GM18858 (cell line): ENCODE results near the gene PNRC1.
A peak's percentile ranks its signal among the peaks of the same experiment; 100 is the strongest.
"Not testable (repeated sequence)": the region's sequence is repeated elsewhere in the genome, so short reads cannot be mapped to it uniquely, and the experiment has no call there.

Experiments
- ATAC-seq: cut with Tn5 transposase; IDR thresholded peaks from one replicate; pipeline ENCODE4 v1.9.1; 2021; ENCODE audit not compliant: unreplicated experiment

The PNRC1 gene

DNA sequence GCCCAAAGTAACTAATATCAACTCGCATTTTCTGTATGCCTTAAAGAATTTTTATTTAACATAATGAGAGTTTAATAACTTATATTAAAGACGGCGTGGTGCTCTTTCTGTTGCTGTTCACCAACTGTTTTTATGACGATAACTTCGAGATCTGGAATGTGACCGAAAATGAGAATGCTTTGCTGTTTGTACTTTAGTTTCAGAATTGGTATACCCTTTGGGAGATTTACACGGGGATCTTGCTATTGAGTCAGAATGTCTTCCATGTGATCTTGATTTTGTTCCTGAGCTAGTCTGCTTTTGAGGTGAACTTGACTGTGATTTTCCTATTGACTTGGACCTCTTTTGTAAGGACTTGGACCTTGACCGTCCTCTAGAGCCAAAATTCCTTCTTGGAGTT, 17.9 kb downstream of the PNRC1 start:
- peak; percentile 44 for ATAC-seq

DNA sequence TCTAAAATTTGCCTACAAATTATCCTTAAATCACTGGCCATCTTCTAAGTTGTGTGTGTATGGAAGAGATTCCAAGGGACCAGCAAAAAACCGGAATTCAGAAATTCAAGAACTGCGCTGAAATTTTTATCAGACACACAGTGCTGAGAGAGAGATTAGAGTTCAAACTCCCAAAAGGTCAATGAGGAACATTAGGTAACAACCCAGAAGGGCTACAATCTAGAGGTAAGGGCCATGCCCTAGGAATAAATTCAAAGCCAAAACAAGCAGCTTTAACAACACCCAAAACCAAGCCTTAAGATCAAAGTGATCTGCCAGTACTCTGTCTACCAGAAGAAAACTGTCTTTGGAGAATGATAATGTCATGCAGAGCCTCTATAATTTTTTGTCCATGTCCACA, 19.6 kb downstream of the PNRC1 start:
- no peak for ATAC-seq

DNA sequence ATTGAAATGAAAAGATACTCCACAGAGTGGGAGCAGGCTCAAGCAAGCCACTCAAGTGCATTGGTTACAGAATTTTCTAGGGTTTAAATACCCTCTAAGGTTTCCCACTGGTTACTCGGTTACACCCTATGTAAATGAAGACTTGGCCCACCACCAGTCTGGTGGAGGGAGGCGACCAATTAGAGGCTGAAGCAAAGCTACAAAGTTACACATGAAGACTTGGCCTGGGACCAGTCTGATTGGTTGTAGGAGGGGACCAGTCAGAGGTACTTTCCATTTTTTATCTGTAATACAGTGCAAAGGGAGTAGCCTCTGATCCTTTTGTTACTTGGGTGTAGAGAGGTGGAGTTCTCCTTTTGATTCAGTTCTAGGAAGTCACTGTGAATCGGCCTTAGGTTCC, 29.7 kb downstream of the PNRC1 start:
- no peak for ATAC-seq

DNA sequence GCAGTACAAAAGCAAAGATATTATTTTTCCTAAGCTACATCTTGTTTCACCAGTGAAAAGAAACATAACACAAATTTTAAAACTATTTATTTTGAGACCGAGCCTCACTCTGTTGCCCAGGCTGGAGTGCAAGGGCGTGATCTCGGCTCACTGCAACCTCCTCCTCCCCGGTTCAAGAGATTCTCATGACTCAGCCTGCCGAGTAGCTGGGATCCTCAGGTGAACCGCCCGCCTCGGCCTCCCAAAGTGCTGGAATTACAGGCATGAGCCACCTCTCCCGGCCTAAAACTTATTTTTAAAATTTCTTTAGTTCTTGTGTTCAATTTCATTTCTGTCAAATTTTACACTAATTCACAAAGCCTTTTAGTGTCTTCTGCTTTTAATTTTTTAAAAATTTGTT, 31.4 kb downstream of the PNRC1 start:
- no peak for ATAC-seq

DNA sequence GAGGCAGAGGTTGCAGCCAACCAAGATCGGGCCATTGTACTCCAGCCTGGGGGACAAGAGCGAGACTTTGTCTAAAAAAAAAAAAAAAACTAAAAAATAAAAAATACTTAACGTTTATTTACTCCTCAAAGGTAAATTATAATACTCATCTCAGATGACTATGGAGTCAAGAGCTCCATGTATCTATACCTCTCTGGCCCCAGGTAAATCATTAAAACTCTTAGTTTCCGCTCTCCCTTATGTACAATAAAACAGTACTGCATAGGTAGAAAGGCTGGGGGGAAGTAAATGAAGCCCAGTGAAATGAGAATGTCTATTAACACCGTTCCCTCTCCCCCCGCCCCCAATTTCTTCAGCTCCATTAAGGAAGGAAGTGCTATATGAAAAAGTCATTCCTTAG, 36.2 kb downstream of the PNRC1 start:
- no peak for ATAC-seq

DNA sequence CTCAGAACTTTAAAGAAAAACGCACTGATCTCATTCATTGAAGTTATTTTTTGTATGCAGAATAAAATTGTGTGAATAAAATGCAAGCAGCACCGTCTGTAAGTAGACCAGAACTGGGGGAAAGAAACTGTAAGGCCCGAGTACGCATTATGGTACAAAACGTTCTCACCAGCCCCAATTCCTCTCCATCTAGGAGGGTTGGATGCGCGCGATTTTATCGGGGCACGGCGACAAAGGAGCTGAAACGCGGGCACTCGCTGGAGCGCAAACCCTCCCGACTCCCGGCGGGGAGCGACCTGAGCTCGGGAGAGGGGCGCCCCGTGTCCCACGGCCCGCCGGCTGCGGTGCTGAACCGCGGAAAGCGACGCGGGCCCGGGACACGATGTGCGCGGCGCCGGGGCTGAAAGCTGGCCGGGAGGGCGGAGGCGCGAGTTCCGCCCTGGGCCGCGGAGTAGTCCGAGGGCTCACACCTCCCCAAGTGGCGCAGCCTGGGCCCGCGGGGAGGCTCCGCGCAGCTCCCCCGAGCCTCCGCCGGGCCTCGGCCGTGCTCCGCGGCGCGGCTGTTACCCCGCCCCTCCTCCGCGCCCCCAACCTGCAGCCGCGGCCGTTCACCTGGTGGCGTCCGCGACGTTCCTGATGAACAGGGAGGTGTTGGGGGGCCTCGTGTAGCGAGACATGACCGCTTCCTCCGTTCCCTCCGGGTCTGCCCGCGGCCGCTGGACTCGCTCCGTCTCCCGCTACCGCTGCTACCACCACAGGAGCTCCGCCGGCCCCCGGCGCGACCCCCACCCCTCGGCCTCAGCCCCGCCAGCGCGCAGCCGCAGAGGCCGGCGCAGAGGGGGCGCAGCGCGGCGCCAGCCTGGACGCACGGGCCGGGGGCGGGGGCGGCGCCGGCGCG, 36.9 kb downstream of the PNRC1 start, which contains the start of gene SRSF12:
SRSF12 (minus strand) TSS at position 861 of the 898 bp plus-strand sequence; CDS start at position 677, 184 bp downstream.
- ATAC-seq, result no peak

DNA sequence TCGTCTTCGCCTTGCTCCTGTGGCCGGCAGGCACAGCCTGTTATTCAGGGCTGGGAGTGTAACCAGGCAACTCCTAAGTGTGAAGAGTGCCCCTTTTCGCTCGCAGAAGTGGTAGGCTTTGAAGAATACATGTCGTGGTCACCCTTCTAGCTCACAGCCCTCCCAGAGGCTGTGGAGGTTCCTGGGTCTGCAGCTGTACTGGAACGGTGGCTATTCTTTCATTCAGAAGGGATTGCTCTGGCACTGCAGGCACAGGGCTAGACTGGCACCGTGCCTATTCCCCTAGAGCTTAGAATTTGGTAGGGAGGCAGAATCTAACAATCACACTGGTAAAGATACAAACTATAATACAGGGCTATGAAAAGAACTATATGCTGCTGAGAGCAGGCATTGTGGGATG, 38.4 kb downstream of the PNRC1 start:
- no peak for ATAC-seq

DNA sequence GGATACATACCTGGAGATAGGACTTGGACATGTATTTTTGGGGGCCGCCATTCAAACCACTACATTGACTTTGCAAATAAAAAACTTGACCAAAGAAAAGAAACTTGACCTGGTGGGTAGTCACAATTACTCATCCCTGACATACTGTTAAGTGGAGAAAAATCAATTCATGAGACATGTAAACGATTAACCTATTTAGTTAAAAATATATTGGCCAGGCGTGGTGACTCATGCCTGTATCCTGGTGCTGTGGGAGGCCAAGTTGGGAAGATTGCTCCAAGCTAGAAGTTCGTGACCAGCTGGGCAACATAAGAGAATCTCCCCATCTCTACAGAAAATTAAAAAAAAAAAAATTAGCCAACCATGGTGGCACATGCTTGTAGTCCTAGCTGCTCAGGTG, 39.8 kb downstream of the PNRC1 start:
- no peak for ATAC-seq

DNA sequence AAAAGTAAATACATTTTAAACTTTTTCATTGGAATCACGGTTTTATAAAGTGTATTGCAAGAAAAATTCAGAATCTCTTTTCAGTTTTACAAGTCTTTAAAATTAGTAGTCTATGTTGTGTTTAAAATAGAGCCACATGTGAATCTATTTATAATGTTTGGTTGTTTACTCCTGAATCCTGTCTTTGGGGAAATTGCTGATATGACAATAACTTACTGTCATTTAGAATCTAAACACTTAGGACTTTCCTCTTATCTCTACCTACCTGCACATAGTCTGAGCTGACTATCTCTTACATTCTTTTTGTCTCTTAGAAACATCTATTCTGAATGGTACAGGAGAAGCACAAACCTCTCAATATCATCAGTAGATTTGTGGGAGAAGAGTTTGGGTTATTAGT, 41.4 kb downstream of the PNRC1 start:
- ATAC-seq, result no peak

DNA sequence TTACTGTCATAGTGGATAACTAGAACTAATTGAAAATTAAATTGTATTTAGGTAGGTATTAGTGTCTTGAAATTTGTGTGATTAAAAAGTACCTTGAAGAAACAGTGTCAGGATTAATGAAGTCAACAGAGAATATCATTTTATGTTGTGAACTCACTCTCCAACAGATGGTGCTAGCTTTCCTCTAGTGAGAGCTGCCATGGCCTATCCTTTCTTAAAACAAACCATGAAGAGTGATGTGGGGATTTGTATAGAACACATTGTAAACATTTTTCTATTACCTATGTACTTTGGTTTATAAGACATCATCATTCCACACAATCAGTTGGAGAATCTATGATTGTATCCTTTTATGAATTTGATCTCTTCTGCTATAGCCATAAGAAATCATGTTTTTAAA, 42.1 kb downstream of the PNRC1 start:
- ATAC-seq, result no peak

DNA sequence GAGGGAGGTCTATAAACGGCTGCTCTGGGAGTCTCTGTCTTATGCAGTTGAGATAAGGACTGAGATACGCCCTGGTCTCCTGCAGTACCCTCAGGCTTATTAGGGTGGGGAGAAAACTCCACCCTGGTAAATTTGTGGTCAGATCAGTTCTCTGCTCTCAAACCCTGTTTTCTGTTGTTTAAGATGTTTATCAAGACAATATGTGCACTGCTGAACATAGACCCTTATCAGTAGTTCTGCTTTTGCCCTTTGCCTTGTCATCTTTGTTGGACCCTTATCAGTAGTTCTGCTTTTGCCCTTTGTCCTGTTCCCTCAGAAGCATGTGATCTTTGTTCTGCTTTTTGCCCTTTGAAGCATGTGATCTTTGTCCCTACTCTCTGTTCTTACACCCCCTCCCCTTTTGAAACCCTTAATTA, 47.7 kb downstream of the PNRC1 start:
- ATAC-seq, result not testable (repeated sequence)

DNA sequence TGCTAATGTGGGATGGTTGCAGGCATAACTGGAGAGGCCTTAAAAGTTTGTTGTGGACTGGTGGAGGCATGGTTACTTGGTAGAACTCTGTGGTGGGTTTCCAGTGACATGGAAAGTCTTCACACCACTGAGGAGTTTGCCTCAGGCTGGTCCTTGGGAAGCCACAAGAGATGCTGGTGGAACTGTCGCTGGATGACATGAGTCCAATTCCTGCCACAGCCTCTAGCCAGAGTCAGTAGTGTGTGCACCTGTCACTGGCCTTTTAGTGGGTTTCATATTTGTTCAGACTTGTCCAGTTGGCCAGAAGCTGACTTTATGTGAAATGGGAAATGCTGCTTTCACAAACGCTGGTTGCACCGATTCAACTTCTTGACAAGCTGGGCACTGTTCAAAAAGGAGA, 51.0 kb downstream of the PNRC1 start:
- no peak for ATAC-seq

DNA sequence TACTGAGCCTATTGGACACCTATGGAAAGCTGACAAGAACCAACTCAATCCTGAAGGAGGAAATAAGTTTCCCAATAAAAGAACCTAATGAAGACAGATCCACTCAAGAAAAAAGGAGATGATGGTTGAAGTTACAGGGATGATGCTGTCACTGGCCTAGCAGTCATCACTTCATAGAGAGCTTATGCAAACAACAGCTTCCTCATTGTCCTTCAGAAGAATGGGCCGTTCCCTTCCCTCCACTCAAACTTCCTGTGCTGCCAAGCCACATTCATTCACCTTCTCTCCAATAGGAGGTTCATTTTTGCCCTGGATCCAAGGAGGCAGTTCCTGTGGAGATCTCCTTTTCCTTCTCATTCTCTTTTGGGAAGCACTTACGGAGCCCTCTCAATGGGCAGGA, 51.5 kb downstream of the PNRC1 start:
- no peak for ATAC-seq

DNA sequence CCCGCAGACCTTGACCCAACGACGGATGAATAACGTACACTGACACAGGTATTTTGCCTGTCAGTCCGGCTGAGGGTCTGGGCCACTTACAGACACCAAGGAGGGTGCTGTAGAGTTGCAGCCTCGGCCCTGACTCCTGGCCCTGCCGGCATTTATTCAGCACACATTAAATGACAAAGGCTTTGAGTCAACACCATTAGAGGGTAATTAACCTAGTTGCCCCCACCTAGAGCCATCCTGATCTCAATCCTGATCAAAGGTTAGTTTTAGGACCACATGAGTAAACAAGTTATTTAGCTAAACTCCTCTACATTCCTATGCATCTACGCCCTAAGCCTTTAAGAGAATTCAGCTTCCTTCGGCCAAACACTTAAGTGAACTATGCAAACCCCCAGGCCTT, 53.4 kb downstream of the PNRC1 start:
- ATAC-seq, result no peak

DNA sequence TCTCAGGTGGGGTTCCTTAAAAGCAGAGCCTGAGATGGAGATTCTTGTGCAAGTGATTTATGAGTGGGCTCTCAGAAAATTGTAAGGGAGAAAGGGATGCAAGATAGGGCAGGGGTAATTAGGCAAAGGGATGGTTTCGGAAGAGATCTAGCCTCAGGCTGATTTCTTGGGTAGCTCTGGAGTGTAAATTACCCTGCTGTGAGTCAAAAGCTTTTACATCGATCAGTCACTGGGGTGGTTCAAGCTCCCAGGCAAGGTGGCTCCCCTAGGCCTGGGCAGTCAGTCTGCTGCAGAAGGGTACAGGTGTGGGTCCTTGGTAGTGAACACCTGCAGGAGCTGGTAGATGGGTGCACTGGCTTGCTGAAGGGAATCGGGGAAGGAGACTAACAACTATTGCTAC, 54.2 kb downstream of the PNRC1 start:
- ATAC-seq, result no peak
